ENCODE data around the gene CLEC4A. TPM values are rescaled to one million over a fixed set of nuclear protein-coding genes. Genes with fewer than 3 reads are reported as not detected.
"Not testable (repeated sequence)": the region's sequence is repeated elsewhere in the genome, so short reads cannot be mapped to it uniquely, and the experiment has no call there.

Gene CLEC4A
- total RNA-seq, 2 donors from 2014 or later: 0.95 TPM; not detected in 1

GRCh38 chr12:8089716-8090115, 33.7 kb upstream of the CLEC4A start:
- no peaks in the 10 kb centered on the region for H3K9me3 Mint-ChIP-seq
- H3K4me3 Mint-ChIP-seq: no peak overlapping the region
- no peak for ATAC-seq (replicated peaks in 1 of 2)
- no peak for DNase-seq
- peak overlapping the region; percentile 99 for H3K27ac Mint-ChIP-seq
- H3K4me1 Mint-ChIP-seq (ENCODE audit: low read depth): peaks cover 37% of the 10 kb centered on the region
- H3K27me3 Mint-ChIP-seq (ENCODE audit: low read depth): no peaks in the 10 kb centered on the region
- H3K36me3 Mint-ChIP-seq (ENCODE audit: insufficient read depth in 2 of 2): peaks cover 15 to 34% of the 10 kb centered on the region in 2 donors

- Mint-ChIP-seq H3K4me1 (ENCODE audit: low read depth) (peaks cover 9% of the 10 kb centered on the region), H3K9me3 (no peaks in the 10 kb centered on the region), H3K36me3 (ENCODE audit: insufficient read depth in 2 of 2) (peaks cover 17 to 43% of the 10 kb centered on the region in 2 donors), H3K4me3 (no peak overlapping the region), H3K27me3 (ENCODE audit: low read depth) (no peaks in the 10 kb centered on the region), H3K27ac (no peak overlapping the region)
- no peak for DNase-seq
- ATAC-seq (replicated peaks in 1 of 2): no peak
Measured at GRCh38 chr12:8093291-8093690, 30.1 kb upstream of the CLEC4A start.

GRCh38 chr12:8096281-8096915, 27.0 kb upstream of the CLEC4A start:
- H3K36me3 Mint-ChIP-seq (ENCODE audit: insufficient read depth in 2 of 2): peaks cover 19 to 43% of the 10 kb centered on the region in 2 donors
- DNase-seq (no peak), ATAC-seq (replicated peaks in 1 of 2) (no peak)
- H3K4me1 Mint-ChIP-seq (ENCODE audit: low read depth): peaks cover 6% of the 10 kb centered on the region
- no peak overlapping the region for H3K4me3 Mint-ChIP-seq
- H3K27me3 Mint-ChIP-seq (ENCODE audit: low read depth): no peaks in the 10 kb centered on the region
- no peak overlapping the region for H3K27ac Mint-ChIP-seq
- H3K9me3 Mint-ChIP-seq: no peaks in the 10 kb centered on the region

- no peaks in the 10 kb centered on the region for H3K9me3 Mint-ChIP-seq
- no peak for ATAC-seq (replicated peaks in 1 of 2)
- no peaks in the 10 kb centered on the region for H3K27me3 Mint-ChIP-seq (ENCODE audit: low read depth)
- H3K27ac Mint-ChIP-seq: peak overlapping the region; percentile 19
- peaks cover 6% of the 10 kb centered on the region for H3K4me1 Mint-ChIP-seq (ENCODE audit: low read depth)
- DNase-seq: no peak
- no peak overlapping the region for H3K4me3 Mint-ChIP-seq
- H3K36me3 Mint-ChIP-seq (ENCODE audit: insufficient read depth in 2 of 2): peaks cover 10 to 25% of the 10 kb centered on the region in 2 donors
Measured at GRCh38 chr12:8099235-8099634, 24.2 kb upstream of the CLEC4A start.

- peak; percentile 51 to 76 for ATAC-seq (replicated peaks in 1 of 2)
- Mint-ChIP-seq H3K36me3 (ENCODE audit: insufficient read depth in 2 of 2) (peaks cover 3 to 11% of the 10 kb centered on the region in 2 donors), H3K4me3 (no peak overlapping the region), H3K9me3 (no peaks in the 10 kb centered on the region), H3K27ac (peak overlapping the region; percentile 93), H3K4me1 (ENCODE audit: low read depth) (peaks cover 6% of the 10 kb centered on the region), H3K27me3 (ENCODE audit: low read depth) (no peaks in the 10 kb centered on the region)
- peak; percentile 75 to 77 for DNase-seq
Measured at GRCh38 chr12:8108808-8109398, 14.5 kb upstream of the CLEC4A start.

GRCh38 chr12:8113117-8113516, 10.3 kb upstream of the CLEC4A start:
- not testable (repeated sequence) for H3K36me3 Mint-ChIP-seq (ENCODE audit: insufficient read depth in 2 of 2); DNase-seq; H3K27ac Mint-ChIP-seq; H3K4me3 Mint-ChIP-seq; H3K9me3 Mint-ChIP-seq; ATAC-seq (replicated peaks in 1 of 2); H3K27me3 Mint-ChIP-seq (ENCODE audit: low read depth); H3K4me1 Mint-ChIP-seq (ENCODE audit: low read depth)

GRCh38 chr12:8120072-8120713, 3.2 kb upstream of the CLEC4A start:
- Mint-ChIP-seq H3K27ac (no peak overlapping the region), H3K9me3 (no peaks in the 10 kb centered on the region), H3K27me3 (ENCODE audit: low read depth) (no peaks in the 10 kb centered on the region), H3K36me3 (ENCODE audit: insufficient read depth in 2 of 2) (no peaks in the 10 kb centered on the region), H3K4me1 (ENCODE audit: low read depth) (no peaks in the 10 kb centered on the region), H3K4me3 (no peak overlapping the region)
- no peak for ATAC-seq (replicated peaks in 1 of 2)
- no peak for DNase-seq

GRCh38 chr12:8127138-8127537, 3.7 kb downstream of the CLEC4A start:
- no peak overlapping the region for H3K27ac Mint-ChIP-seq
- H3K9me3 Mint-ChIP-seq: no peaks in the 10 kb centered on the region
- no peaks in the 10 kb centered on the region for H3K4me1 Mint-ChIP-seq (ENCODE audit: low read depth)
- H3K4me3 Mint-ChIP-seq: no peak overlapping the region
- DNase-seq (no peak), ATAC-seq (replicated peaks in 1 of 2) (no peak)
- H3K36me3 Mint-ChIP-seq (ENCODE audit: insufficient read depth in 2 of 2): no peaks in the 10 kb centered on the region
- H3K27me3 Mint-ChIP-seq (ENCODE audit: low read depth): no peaks in the 10 kb centered on the region

- peak overlapping the region in 1 of 2 donors; percentile 29 for H3K4me3 Mint-ChIP-seq
- not testable (repeated sequence) for H3K9me3 Mint-ChIP-seq; H3K36me3 Mint-ChIP-seq (ENCODE audit: insufficient read depth in 2 of 2); H3K4me1 Mint-ChIP-seq (ENCODE audit: low read depth); DNase-seq; H3K27me3 Mint-ChIP-seq (ENCODE audit: low read depth); H3K27ac Mint-ChIP-seq; ATAC-seq (replicated peaks in 1 of 2)
Measured at GRCh38 chr12:8133636-8134397, 10.4 kb downstream of the CLEC4A start.

- not testable (repeated sequence) for H3K4me1 Mint-ChIP-seq (ENCODE audit: low read depth); ATAC-seq (replicated peaks in 1 of 2); H3K4me3 Mint-ChIP-seq; DNase-seq; H3K27ac Mint-ChIP-seq; H3K27me3 Mint-ChIP-seq (ENCODE audit: low read depth); H3K9me3 Mint-ChIP-seq; H3K36me3 Mint-ChIP-seq (ENCODE audit: insufficient read depth in 2 of 2)
Measured at GRCh38 chr12:8134398-8134930, 11.0 kb downstream of the CLEC4A start.

- H3K27ac Mint-ChIP-seq; ATAC-seq (replicated peaks in 1 of 2); DNase-seq; H3K9me3 Mint-ChIP-seq; H3K4me3 Mint-ChIP-seq; H3K27me3 Mint-ChIP-seq (ENCODE audit: low read depth); H3K36me3 Mint-ChIP-seq (ENCODE audit: insufficient read depth in 2 of 2); H3K4me1 Mint-ChIP-seq (ENCODE audit: low read depth): not testable (repeated sequence)
Measured at GRCh38 chr12:8141647-8142046, 18.2 kb downstream of the CLEC4A start.

- H3K36me3 Mint-ChIP-seq (ENCODE audit: insufficient read depth in 2 of 2): peaks cover 0 to 4% of the 10 kb centered on the region in 2 donors
- no peaks in the 10 kb centered on the region for H3K27me3 Mint-ChIP-seq (ENCODE audit: low read depth)
- no peak for DNase-seq
- H3K4me1 Mint-ChIP-seq (ENCODE audit: low read depth): no peaks in the 10 kb centered on the region
- H3K27ac Mint-ChIP-seq: no peak overlapping the region
- H3K9me3 Mint-ChIP-seq: no peaks in the 10 kb centered on the region
- no peak overlapping the region for H3K4me3 Mint-ChIP-seq
- ATAC-seq (replicated peaks in 1 of 2): no peak
Measured at GRCh38 chr12:8143261-8143660, 19.8 kb downstream of the CLEC4A start.

Data from activated T-cell treated with anti-CD3 and anti-CD28 coated beads, Interleukin-2, amount 50 U/mL, for 72 hours (primary cell).